Stimulated activated effector memory CD8-positive, alpha-beta T cell treated with anti-CD3 and anti-CD28 coated beads, Interleukin-12 subunit alpha, Interleukin-12 subunit beta, amount 100 ng/mL, for 72 hours (primary cell): ENCODE results near the gene C10orf90.
A peak's percentile ranks its signal among the peaks of the same experiment; 100 is the strongest.

ENCODE experiments used
- ATAC-seq: fragments of 150-1000 bp; cut with Tn5 transposase; 2 replicates; pipeline ENCODE4 v1.10.0; 2021
- DNase-seq, 2 donors: peaks; one replicate each; pipeline ENCODE4 v3.0.0; 2021 to 2022; ENCODE audit warnings: low spot score in 2 of 2
- H3K27ac Mint-ChIP-seq: one replicate; pipeline ENCODE4 v1.8.0; 2022; ENCODE audit warnings: mild to moderate bottlenecking, mixed read lengths
- H3K36me3 Mint-ChIP-seq: one replicate; pipeline ENCODE4 v1.8.0; 2022; ENCODE audit warnings: mild to moderate bottlenecking, mixed read lengths
- H3K4me1 Mint-ChIP-seq: one replicate; pipeline ENCODE4 v1.8.0; 2022; ENCODE audit warnings: mixed read lengths
- H3K4me3 Mint-ChIP-seq: one replicate; pipeline ENCODE4 v1.8.0; 2022; ENCODE audit warnings: mild to moderate bottlenecking, mixed read lengths
- H3K9me3 Mint-ChIP-seq: one replicate; pipeline ENCODE4 v1.8.0; 2022; ENCODE audit warnings: mixed read lengths

C10orf90 gene, protein sequence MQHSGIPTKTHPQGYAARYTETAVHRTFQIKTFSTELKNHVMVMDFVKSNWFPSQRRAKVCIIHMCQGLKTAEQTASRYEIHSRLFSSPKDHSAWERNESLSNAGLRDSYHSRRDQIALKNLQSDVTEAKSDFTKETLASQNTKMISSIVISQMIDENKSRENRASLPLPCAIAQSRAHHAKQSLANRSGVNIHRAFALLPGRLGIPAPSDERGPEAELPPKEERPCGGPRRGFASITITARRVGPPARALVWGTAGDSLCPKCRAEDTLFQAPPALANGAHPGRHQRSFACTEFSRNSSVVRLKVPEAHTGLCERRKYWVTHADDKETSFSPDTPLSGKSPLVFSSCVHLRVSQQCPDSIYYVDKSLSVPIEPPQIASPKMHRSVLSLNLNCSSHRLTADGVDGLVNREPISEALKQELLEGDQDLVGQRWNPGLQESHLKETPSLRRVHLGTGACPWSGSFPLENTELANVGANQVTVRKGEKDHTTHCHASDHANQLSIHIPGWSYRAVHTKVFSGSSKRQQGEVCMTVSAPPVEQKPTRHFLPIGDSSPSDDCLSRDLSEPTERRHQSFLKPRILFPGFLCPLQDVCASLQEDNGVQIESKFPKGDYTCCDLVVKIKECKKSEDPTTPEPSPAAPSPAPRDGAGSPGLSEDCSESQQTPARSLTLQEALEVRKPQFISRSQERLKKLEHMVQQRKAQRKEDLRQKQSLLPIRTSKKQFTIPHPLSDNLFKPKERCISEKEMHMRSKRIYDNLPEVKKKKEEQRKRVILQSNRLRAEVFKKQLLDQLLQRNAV

GRCh38 chr10:126670056-126670894 lies at the start of gene C10orf90:
TSS of gene C10orf90 (minus strand) at chr10:126670693. CDS start at chr10:126670480, 213 bp downstream.
- no peaks in the 10 kb centered on the region for H3K36me3 Mint-ChIP-seq
- DNase-seq (no peak), ATAC-seq (no peak)
- H3K9me3 Mint-ChIP-seq, result peaks cover 5% of the 10 kb centered on the region
- peak within 1 kb of the TSS; percentile 20 for H3K4me3 Mint-ChIP-seq
- no peak within 1 kb of the TSS for H3K27ac Mint-ChIP-seq
- H3K4me1 Mint-ChIP-seq, result peaks cover 5% of the 10 kb centered on the region

DNA sequence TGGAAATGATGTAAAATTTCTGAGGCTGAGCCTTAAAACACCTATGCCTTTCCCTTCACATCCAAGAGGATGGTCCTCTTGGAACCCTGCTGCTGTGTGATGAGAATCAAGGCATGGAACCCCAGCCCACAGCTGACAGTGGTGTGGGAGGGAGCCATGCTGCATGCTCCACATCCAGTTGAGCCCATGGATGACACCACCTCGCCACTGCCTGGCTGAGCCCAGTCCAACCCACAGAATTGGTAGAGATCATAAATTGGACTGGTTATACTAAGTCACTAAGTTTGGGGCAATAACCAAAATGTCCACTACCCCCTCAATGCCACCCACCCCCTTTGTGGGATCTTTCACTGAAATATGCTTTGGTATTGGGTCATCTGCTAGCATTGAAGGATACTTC lies 45.9 kb upstream of the C10orf90 start:
- Mint-ChIP-seq H3K27ac (no peak overlapping the region), H3K4me3 (no peak overlapping the region), H3K4me1 (peaks cover 7% of the 10 kb centered on the region), H3K36me3 (no peaks in the 10 kb centered on the region), H3K9me3 (peaks cover 6% of the 10 kb centered on the region)
- no peak for ATAC-seq
- no peak for DNase-seq

DNA sequence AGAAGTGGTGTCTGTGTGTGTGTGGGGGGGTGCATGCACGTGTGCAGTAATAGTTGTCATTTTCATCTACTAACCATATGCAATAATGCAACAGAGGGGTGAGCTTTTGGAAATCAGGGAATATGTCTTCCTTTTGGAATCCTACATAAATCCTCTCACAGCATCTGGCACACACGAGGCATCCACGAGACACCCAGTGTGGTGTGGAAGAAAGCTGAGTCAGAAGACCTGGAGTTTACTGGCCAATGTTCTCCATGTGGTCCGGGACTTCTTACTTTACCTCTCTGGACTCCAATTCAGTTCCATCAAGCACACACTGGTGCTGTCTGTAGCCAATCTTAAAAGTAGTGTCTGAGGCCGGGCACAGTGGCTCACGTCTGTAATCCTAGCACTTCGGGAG lies 43.1 kb upstream of the C10orf90 start:
- ATAC-seq (no peak), DNase-seq (no peak)
- H3K27ac Mint-ChIP-seq, result no peak overlapping the region
- no peak overlapping the region for H3K4me3 Mint-ChIP-seq
- H3K4me1 Mint-ChIP-seq, result peaks cover 7% of the 10 kb centered on the region
- peaks cover 6% of the 10 kb centered on the region for H3K9me3 Mint-ChIP-seq
- H3K36me3 Mint-ChIP-seq, result no peaks in the 10 kb centered on the region

DNA sequence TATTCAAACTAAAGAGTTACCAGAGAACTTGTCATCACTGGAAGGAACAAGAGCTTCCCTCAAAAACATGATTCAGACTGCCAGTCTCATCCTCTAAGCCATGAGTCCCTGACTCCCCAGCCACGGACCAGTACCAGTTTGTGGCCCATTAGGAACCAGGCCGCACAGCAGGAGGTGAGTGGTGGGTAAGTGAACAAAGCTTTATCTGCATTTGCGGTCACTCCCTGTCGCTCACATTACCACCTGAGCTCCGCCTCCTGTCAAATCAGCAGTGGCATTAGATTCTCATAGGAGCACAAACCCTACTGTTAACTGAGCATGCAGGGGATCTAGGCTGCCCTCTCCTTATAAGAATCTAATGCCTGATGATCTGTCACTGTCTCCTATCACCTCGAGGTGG lies 42.2 kb upstream of the C10orf90 start:
- Mint-ChIP-seq H3K36me3 (no peaks in the 10 kb centered on the region), H3K4me1 (peaks cover 7% of the 10 kb centered on the region), H3K9me3 (peaks cover 6% of the 10 kb centered on the region), H3K27ac (no peak overlapping the region), H3K4me3 (no peak overlapping the region)
- no peak for ATAC-seq
- no peak for DNase-seq

DNA sequence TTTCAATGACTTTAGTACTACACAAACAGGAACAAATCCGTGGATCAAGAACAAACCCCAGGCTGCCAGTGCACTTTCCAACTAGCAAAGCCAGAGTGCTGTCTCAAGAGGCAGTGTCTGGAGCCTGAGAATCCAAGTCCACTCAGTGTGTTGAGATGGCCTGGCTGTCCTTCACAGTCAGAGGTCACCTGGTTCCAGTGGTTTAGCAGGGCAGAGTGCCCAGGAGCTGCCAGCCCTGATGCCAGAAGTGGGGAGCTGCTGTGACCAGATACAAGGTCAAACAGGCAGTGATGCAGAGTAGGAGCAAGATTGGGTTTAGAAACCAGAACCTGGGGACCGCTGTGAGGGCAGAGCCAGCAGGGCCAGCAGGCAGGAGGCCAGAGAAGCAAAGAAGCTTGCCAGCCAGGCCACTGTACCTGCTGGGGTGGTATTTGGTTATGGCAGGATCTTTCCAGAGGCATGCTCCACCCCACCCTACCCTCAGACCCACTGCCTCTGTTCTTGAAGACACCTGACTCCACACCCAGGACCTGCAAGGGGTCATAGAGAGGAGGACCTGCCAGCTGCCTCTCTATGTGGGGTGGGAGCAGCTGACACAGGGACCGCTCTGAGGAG lies 35.6 kb upstream of the C10orf90 start:
- Mint-ChIP-seq H3K27ac (no peak overlapping the region), H3K4me1 (no peaks in the 10 kb centered on the region), H3K4me3 (no peak overlapping the region), H3K36me3 (no peaks in the 10 kb centered on the region), H3K9me3 (peaks cover 4% of the 10 kb centered on the region)
- ATAC-seq (peak; percentile 28), DNase-seq (no peak)

- H3K4me3 Mint-ChIP-seq, result no peak overlapping the region
- no peak for DNase-seq
- H3K9me3 Mint-ChIP-seq, result no peaks in the 10 kb centered on the region
- H3K4me1 Mint-ChIP-seq, result no peaks in the 10 kb centered on the region
- ATAC-seq, result no peak
- H3K27ac Mint-ChIP-seq, result no peak overlapping the region
- H3K36me3 Mint-ChIP-seq, result no peaks in the 10 kb centered on the region
These were observed 34.6 kb upstream of the C10orf90 start for GRCh38 chr10:126705131-126705530.

- no peaks in the 10 kb centered on the region for H3K36me3 Mint-ChIP-seq
- no peaks in the 10 kb centered on the region for H3K9me3 Mint-ChIP-seq
- H3K4me1 Mint-ChIP-seq, result no peaks in the 10 kb centered on the region
- H3K4me3 Mint-ChIP-seq, result no peak overlapping the region
- DNase-seq (no peak), ATAC-seq (no peak)
- H3K27ac Mint-ChIP-seq, result no peak overlapping the region
These were observed 34.2 kb upstream of the C10orf90 start for GRCh38 chr10:126704649-126705048.

DNA sequence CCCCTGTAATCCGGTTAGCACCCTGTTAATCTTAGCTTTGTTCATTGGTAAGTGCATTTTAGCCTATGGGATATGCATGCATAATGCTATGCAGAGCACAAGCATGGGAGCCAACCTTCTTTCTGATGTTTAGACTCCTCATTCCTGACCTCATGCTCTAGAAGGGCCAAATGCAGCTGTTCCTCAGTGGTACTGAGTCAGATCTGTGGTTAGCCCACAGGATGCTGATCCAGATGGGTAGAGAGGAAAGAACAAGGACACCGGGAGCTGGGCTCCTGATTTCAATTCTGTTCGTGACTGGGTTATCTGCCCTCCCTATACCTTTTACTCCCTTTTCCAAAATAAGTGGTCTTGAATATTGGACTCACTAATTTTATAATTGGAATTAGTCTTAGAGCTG lies 31.7 kb upstream of the C10orf90 start:
- no peaks in the 10 kb centered on the region for H3K4me1 Mint-ChIP-seq
- ATAC-seq (peak; percentile 11), DNase-seq (no peak)
- no peak overlapping the region for H3K27ac Mint-ChIP-seq
- no peaks in the 10 kb centered on the region for H3K9me3 Mint-ChIP-seq
- H3K36me3 Mint-ChIP-seq, result no peaks in the 10 kb centered on the region
- H3K4me3 Mint-ChIP-seq, result no peak overlapping the region

DNA sequence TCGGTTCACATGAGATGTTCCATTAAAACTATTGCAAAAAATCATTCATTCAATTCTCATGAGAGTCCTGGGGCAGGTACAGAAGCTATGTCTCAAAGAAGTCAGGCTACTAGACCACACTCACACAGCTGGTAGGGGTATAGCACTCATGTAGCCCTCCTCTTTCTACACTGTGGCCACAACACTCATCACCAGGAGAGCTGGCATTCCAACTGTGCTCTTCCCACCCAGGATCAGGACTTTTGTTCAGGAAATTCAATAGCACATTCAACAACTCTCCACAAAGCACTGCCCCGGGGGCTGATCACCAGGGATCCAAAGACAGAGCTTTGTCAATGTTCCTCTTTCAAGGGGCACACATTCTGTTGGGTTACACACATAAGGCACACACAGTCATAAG lies 31.0 kb upstream of the C10orf90 start:
- Mint-ChIP-seq H3K27ac (no peak overlapping the region), H3K4me1 (no peaks in the 10 kb centered on the region), H3K9me3 (no peaks in the 10 kb centered on the region), H3K4me3 (no peak overlapping the region), H3K36me3 (no peaks in the 10 kb centered on the region)
- ATAC-seq (no peak), DNase-seq (no peak)

- ATAC-seq (no peak), DNase-seq (no peak)
- Mint-ChIP-seq H3K4me1 (no peaks in the 10 kb centered on the region), H3K27ac (no peak overlapping the region), H3K9me3 (no peaks in the 10 kb centered on the region), H3K36me3 (no peaks in the 10 kb centered on the region), H3K4me3 (no peak overlapping the region)
These were observed 26.2 kb upstream of the C10orf90 start for GRCh38 chr10:126696684-126697083.

- no peak overlapping the region for H3K27ac Mint-ChIP-seq
- H3K36me3 Mint-ChIP-seq, result no peaks in the 10 kb centered on the region
- no peak overlapping the region for H3K4me3 Mint-ChIP-seq
- no peaks in the 10 kb centered on the region for H3K9me3 Mint-ChIP-seq
- no peaks in the 10 kb centered on the region for H3K4me1 Mint-ChIP-seq
- ATAC-seq (no peak), DNase-seq (no peak)
These were observed 21.0 kb upstream of the C10orf90 start for GRCh38 chr10:126691456-126691855.

GRCh38 chr10:126690534-126690933 lies 20.0 kb upstream of the C10orf90 start:
- no peak overlapping the region for H3K4me3 Mint-ChIP-seq
- ATAC-seq (no peak), DNase-seq (no peak)
- no peaks in the 10 kb centered on the region for H3K36me3 Mint-ChIP-seq
- H3K4me1 Mint-ChIP-seq, result no peaks in the 10 kb centered on the region
- peaks cover 4% of the 10 kb centered on the region for H3K9me3 Mint-ChIP-seq
- no peak overlapping the region for H3K27ac Mint-ChIP-seq

DNA sequence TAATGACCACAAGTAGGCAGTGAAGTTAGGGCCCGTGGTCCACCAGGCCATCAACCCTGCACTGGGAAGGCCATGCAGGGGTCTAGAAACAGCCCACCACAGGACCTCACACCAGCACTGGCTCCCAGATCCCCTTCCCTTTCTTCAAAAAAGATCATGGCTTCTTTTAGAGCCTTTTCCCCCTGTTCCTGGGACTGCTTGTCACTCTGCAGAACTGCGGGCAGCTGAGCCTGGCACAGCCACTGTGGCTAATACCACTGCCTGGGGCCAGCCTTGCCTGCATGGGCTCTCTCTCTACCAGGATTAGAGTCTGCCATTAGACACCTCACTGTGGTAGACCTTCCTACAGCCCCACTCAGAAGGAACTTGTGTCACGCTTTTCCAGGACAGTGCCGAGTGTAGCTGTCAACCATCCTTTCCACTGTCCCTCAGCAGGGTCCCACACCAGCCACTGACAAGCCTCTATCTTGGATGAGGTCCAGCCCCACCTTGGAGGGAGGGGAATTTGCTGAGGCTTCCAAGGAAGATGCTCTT lies 19.0 kb upstream of the C10orf90 start:
- H3K36me3 Mint-ChIP-seq, result no peaks in the 10 kb centered on the region
- no peaks in the 10 kb centered on the region for H3K4me1 Mint-ChIP-seq
- no peak overlapping the region for H3K27ac Mint-ChIP-seq
- DNase-seq, result no peak
- ATAC-seq, result no peak
- no peak overlapping the region for H3K4me3 Mint-ChIP-seq
- peaks cover 4% of the 10 kb centered on the region for H3K9me3 Mint-ChIP-seq

GRCh38 chr10:126687121-126687606 lies 16.7 kb upstream of the C10orf90 start:
- H3K27ac Mint-ChIP-seq, result no peak overlapping the region
- H3K4me1 Mint-ChIP-seq, result no peaks in the 10 kb centered on the region
- H3K4me3 Mint-ChIP-seq, result no peak overlapping the region
- H3K36me3 Mint-ChIP-seq, result no peaks in the 10 kb centered on the region
- H3K9me3 Mint-ChIP-seq, result peaks cover 4% of the 10 kb centered on the region
- DNase-seq (no peak), ATAC-seq (no peak)

DNA sequence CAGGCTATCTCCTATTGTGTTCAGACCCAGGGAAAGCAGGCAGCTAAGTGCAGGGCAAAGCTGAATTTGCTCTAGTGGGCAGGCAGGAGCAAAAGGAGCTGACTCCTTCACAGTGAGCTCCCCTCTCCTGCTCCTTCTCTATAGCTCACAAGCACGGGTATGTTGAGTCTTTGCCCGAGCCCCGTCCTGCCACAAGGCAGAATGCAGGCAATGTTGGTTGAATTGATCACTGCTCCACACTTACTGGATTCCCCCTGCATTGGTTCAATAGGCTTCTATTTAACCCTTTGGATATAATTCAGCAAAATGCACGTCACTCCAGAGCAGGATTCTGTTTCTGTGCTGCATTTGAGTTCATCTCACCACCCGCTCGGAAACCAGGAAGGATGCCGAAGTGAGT lies 16.2 kb upstream of the C10orf90 start:
- no peak overlapping the region for H3K4me3 Mint-ChIP-seq
- DNase-seq (no peak), ATAC-seq (no peak)
- peaks cover 4% of the 10 kb centered on the region for H3K9me3 Mint-ChIP-seq
- no peaks in the 10 kb centered on the region for H3K36me3 Mint-ChIP-seq
- H3K27ac Mint-ChIP-seq, result no peak overlapping the region
- H3K4me1 Mint-ChIP-seq, result no peaks in the 10 kb centered on the region
